HEK293 (cell line): ENCODE results near the gene BICD1.

Experiments used
- CTCF ChIA-PET: fragments of 350-600 bp; formaldehyde crosslinking; extraction: SDS; loops from one replicate; lab custom pipeline; 2021; ENCODE audit warnings: antibody characterized with exemption; lab: Yijun Ruan, JAX
- POLR2A ChIA-PET: fragments of 300-600 bp; formaldehyde crosslinking; extraction: SDS; loops from one replicate; lab custom pipeline; 2020; ENCODE audit warnings: antibody characterized with exemption, inconsistent platforms; lab: Yijun Ruan, JAX
- H3K27ac ChIP-seq: fragments of 200-500 bp; sonication (Bioruptor generic); 2 replicates; pipeline ENCODE4 v1.5.1; 2014; ENCODE audit warnings: low read depth, low read length, control low read depth, inconsistent platforms; ENCODE audit errors: extremely low read depth
- H3K36me3 ChIP-seq, 2 experiments: fragments of 200-500 bp in 1 of 2; sonication (Bioruptor generic) in 1 of 2; 1 replicate in 1 of 2; 2 replicates in 1 of 2; pipeline ENCODE4 v1.5.1; 2014 to 2017; ENCODE audit warnings: inconsistent platforms in 2 of 2, low read length in 2 of 2; ENCODE audit not compliant: control insufficient read depth in 2 of 2, insufficient read depth in 1 of 2
- H3K4me1 ChIP-seq: fragments of 200-500 bp; sonication (Bioruptor generic); 2 replicates; pipeline ENCODE4 v1.5.1; 2014; ENCODE audit warnings: mild to moderate bottlenecking, low read length, inconsistent platforms; ENCODE audit not compliant: control insufficient read depth, insufficient read depth
- H3K4me3 ChIP-seq: 2 replicates; pipeline ENCODE4 v1.5.1; 2011; ENCODE audit warnings: low read depth, mild to moderate bottlenecking, control low read depth, low read length, moderate library complexity
- H3K9me3 ChIP-seq: fragments of 200-500 bp; sonication (Bioruptor generic); 2 replicates; pipeline ENCODE4 v1.5.1; 2014; ENCODE audit warnings: low read depth, low read length, inconsistent platforms; ENCODE audit not compliant: control insufficient read depth, insufficient read depth
- ELK4 ChIP-seq: IDR thresholded peaks from 2 replicates; pipeline ENCODE4 v1.6.1; 2011; ENCODE audit warnings: mild to moderate bottlenecking, low read depth, low read length, borderline replicate concordance
- IKZF3 ChIP-seq: fragments of 450-650 bp; IDR thresholded peaks from 2 replicates; pipeline ENCODE4 v1.5.0; 2018; ENCODE audit warnings: missing biosample characterization, mild to moderate bottlenecking, missing genetic modification characterization, moderate library complexity
- KLF1 ChIP-seq: fragments of 450-650 bp; formaldehyde crosslinking; IDR thresholded peaks from 2 replicates; pipeline ENCODE4 v1.5.1; 2016; ENCODE audit warnings: missing biosample characterization, missing genetic modification characterization
- MEIS1 ChIP-seq: sonication (generic); formaldehyde crosslinking; IDR thresholded peaks from 2 replicates; pipeline ENCODE4 v1.8.1; 2022; ENCODE audit warnings: missing genetic modification reagents, mild to moderate bottlenecking, borderline replicate concordance
- OVOL3 ChIP-seq: fragments of 450-650 bp; formaldehyde crosslinking; IDR thresholded peaks from 2 replicates; pipeline ENCODE4 v1.5.1; 2016; ENCODE audit warnings: missing biosample characterization, missing genetic modification characterization
- PRDM6 ChIP-seq: fragments of 450-650 bp; formaldehyde crosslinking; IDR thresholded peaks from 2 replicates; pipeline ENCODE4 v1.5.1; 2017; ENCODE audit warnings: missing biosample characterization, missing genetic modification characterization
- REST ChIP-seq: fragments of 450-650 bp; formaldehyde crosslinking; IDR thresholded peaks from 2 replicates; pipeline ENCODE4 v1.5.1; 2016; ENCODE audit warnings: missing biosample characterization, missing genetic modification characterization
- SP3 ChIP-seq: fragments of 450-650 bp; formaldehyde crosslinking; IDR thresholded peaks from 2 replicates; pipeline ENCODE4 v1.5.1; 2016; ENCODE audit warnings: missing biosample characterization, missing genetic modification characterization
- ZBTB20 ChIP-seq: fragments of 450-650 bp; formaldehyde crosslinking; IDR thresholded peaks from 2 replicates; pipeline ENCODE4 v1.5.1; 2016; ENCODE audit warnings: missing biosample characterization, missing genetic modification characterization
- ZBTB8A ChIP-seq: fragments of 450-650 bp; formaldehyde crosslinking; IDR thresholded peaks from 2 replicates; pipeline ENCODE4 v1.5.1; 2016; ENCODE audit warnings: missing biosample characterization, missing genetic modification characterization
- ZNF202 ChIP-seq: fragments of 450-650 bp; formaldehyde crosslinking; IDR thresholded peaks from 2 replicates; pipeline ENCODE4 v1.5.1; 2016; ENCODE audit warnings: missing biosample characterization, missing genetic modification characterization, borderline replicate concordance
- ZNF335 ChIP-seq: fragments of 450-650 bp; formaldehyde crosslinking; conservative IDR thresholded peaks from 2 replicates; pipeline ENCODE4 v1.5.1; 2016; ENCODE audit warnings: missing biosample characterization, missing genetic modification characterization
- ZNF366 ChIP-seq: fragments of 450-650 bp; formaldehyde crosslinking; conservative IDR thresholded peaks from 2 replicates; pipeline ENCODE4 v1.5.1; 2016; ENCODE audit warnings: missing biosample characterization, missing genetic modification characterization
- ZNF48 ChIP-seq: fragments of 450-650 bp; formaldehyde crosslinking; IDR thresholded peaks from 2 replicates; pipeline ENCODE4 v1.5.1; 2016; ENCODE audit warnings: missing biosample characterization, missing genetic modification characterization
- ZNF518A ChIP-seq: fragments of 450-650 bp; formaldehyde crosslinking; conservative IDR thresholded peaks from 2 replicates; pipeline ENCODE4 v1.5.1; 2016; ENCODE audit warnings: low read depth, missing biosample characterization, missing genetic modification characterization
- ZNF629 ChIP-seq: fragments of 450-650 bp; formaldehyde crosslinking; IDR thresholded peaks from 2 replicates; pipeline ENCODE4 v1.5.1; 2017; ENCODE audit warnings: missing biosample characterization, missing genetic modification characterization

BICD1 gene

GRCh38 chr12:32105986-32106516 lies 596 bp upstream of the BICD1 start:
- POLR2A ChIA-PET = interaction anchor here (1.0 to 2.5 kb wide), 2 partner anchors 10 to 94 kb away, joined by 3 to 12 read pairs; no protein-coding TSS in a partner anchor
- TF ChIP-seq ZBTB8A (tag by site-specific recombination) (no peak), REST (no peak), ZNF48 (tag by site-specific recombination) (no peak), ZNF335 (tag by site-specific recombination) (peak; percentile 65), MEIS1 (CRISPR knock-in tag) (no peak), ZNF629 (no peak), ZBTB20 (tag by site-specific recombination) (peak; percentile 76), KLF1 (tag by site-specific recombination) (no peak), ZNF202 (tag by site-specific recombination) (0 out of 2 replicates have a peak, but pooled peaks have one; percentile 21)
- TF ChIP-seq, all 188 proteins: peak for 3
- Histone ChIP-seq H3K36me3 (no peaks in the 10 kb centered on the region), H3K27ac (peak overlapping the region; percentile 88), H3K4me1 (peaks cover 4% of the 10 kb centered on the region; the same call in 1 of the 2 replicates), H3K9me3 (no peaks in the 10 kb centered on the region), H3K4me3 (peak overlapping the region; percentile 63)
- CTCF ChIA-PET = interaction anchor here (0.7 to 1.5 kb wide), 8 partner anchors 11 to 586 kb away, joined by 3 to 5 read pairs (median 4); no protein-coding TSS in a partner anchor

- peak overlapping the region; percentile 88 for H3K27ac ChIP-seq
- H3K9me3 ChIP-seq = no peaks in the 10 kb centered on the region
- peaks cover 0 to 3% of the 10 kb centered on the region in 2 experiments; a peak in 1 of 3 replicates for H3K36me3 ChIP-seq
- peak overlapping the region; percentile 63 for H3K4me3 ChIP-seq
- CTCF ChIA-PET = interaction anchor here (0.6 to 1.5 kb wide), 5 partner anchors 23 to 108 kb away, joined by 3 to 5 read pairs (median 4); no protein-coding TSS in a partner anchor
- H3K4me1 ChIP-seq = peaks cover 4% of the 10 kb centered on the region; the same call in 1 of the 2 replicates
- POLR2A ChIA-PET = interaction anchor here (0.5 to 2.5 kb wide), 5 partner anchors 8 to 1364 kb away, joined by 3 to 12 read pairs (median 4); no protein-coding TSS in a partner anchor
- TF ChIP-seq ZNF518A (tag by site-specific recombination) = no peak
- peak; percentile 70 for TF ChIP-seq PRDM6 (tag by site-specific recombination)
- TF ChIP-seq IKZF3 (tag by site-specific recombination) = peak; percentile 10; the same call in 1 of the 2 replicates
- TF ChIP-seq REST = no peak
- TF ChIP-seq ELK4 = no peak
- no peak for TF ChIP-seq SP3 (tag by site-specific recombination)
- TF ChIP-seq OVOL3 = no peak
- TF ChIP-seq ZNF366 = 0 out of 2 replicates have a peak, but pooled peaks have one; percentile 24
Measured at GRCh38 chr12:32107359-32108267, 966 bp downstream of the BICD1 start.
